ENCODE measurements around the gene BTBD17. TPM values are rescaled to one million over a fixed set of nuclear protein-coding genes. Genes with fewer than 3 reads are reported as not detected.

BTBD17 gene
- total and polyA plus RNA-seq, 2 of the 8 experiments (the other 6 are each of a cell fraction or from before 2014, with no cell fraction given), result 7.0 to 14.8 TPM

DNA sequence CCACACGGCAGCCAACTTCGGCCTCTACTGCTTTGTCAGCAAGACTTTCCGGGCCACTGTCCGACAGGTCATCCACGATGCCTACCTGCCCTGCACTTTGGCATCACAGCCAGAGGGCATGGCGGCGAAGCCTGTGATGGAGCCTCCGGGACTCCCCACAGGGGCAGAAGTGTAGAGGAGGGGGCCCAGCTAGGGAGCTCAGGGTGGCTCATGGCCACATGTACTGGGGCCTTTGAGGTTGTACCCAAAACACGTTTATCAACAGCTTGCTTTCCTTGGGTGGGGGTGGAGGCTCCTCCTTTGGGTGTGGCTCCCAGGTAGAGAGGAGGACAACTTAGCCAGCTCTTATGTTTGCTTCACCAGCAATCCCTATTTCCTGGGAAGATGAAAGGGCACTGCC is 10.8 kb upstream of the BTBD17 start:
- Histone ChIP-seq H4K8ac (ENCODE audit: extremely low read depth, insufficient read depth, low read length) (no peak overlapping the region), H3K23ac (ENCODE audit: insufficient read length) (no peak overlapping the region), H3K23me2 (ENCODE audit: low read depth, low read length) (no peaks in the 10 kb centered on the region), H3K79me2 (ENCODE audit: control insufficient read depth in 1 of 2, insufficient read depth in 2 of 2, low read length in 2 of 2) (no peaks in the 10 kb centered on the region), H4K20me1 (replicated peaks in 1 of 2; ENCODE audit: control insufficient read depth in 1 of 2, insufficient read depth in 2 of 2, low read length in 2 of 2) (no peaks in the 10 kb centered on the region), H3K79me1 (ENCODE audit: low read depth, low read length) (no peaks in the 10 kb centered on the region), H3K4me2 (ENCODE audit: insufficient read depth in 1 of 2, low read depth in 2 of 2, low read length in 2 of 2) (no peak overlapping the region), H3K4me1 (replicated peaks in 1 of 4; ENCODE audit: control insufficient read depth in 3 of 4, insufficient read depth in 4 of 4, low read length in 3 of 4) (peaks cover 0 to 12% (median 7%) of the 10 kb centered on the region in 4 experiments; a peak in 6 of 7 replicates), H3K18ac (ENCODE audit: extremely low read depth, low read length) (no peak overlapping the region), H2BK12ac (ENCODE audit: low read depth, low read length) (no peak overlapping the region), H2BK20ac (ENCODE audit: low read length) (no peak overlapping the region), H4K5ac (ENCODE audit: insufficient read length, low read depth, low read length) (no peak overlapping the region), H2AFZ (ENCODE audit: low read length) (no peak overlapping the region), H3K36me3 (ENCODE audit: control insufficient read depth in 2 of 4, insufficient read depth in 4 of 4, low read length in 3 of 4) (no peaks in the 10 kb centered on the region), H3K4me3 (ENCODE audit: extremely low read depth in 1 of 4, insufficient read depth in 2 of 4, low read depth in 3 of 4, low read length in 4 of 4) (no peak overlapping the region), H3K27ac (ENCODE audit: low read depth, low read length) (no peak overlapping the region), H3K56ac (replicated peaks; ENCODE audit: insufficient read length, low read depth, low read length) (no peak overlapping the region), H3K14ac (ENCODE audit: insufficient read length) (no peak overlapping the region), H3K9me3 (ENCODE audit: insufficient read depth in 2 of 2, low read depth in 1 of 2, low read length in 1 of 2) (peaks cover 0 to 8% of the 10 kb centered on the region in 2 experiments; a peak in 1 of 4 replicates), H2BK15ac (ENCODE audit: low read length) (no peak overlapping the region), H2AK5ac (ENCODE audit: low read depth, low read length) (no peak overlapping the region), H2BK120ac (replicated peaks; ENCODE audit: low read depth, low read length) (no peak overlapping the region), H3K27me3 (replicated peaks in 1 of 4; ENCODE audit: control insufficient read depth in 3 of 4, extremely low read depth in 1 of 4, insufficient read depth in 3 of 4, low read length in 3 of 4) (peaks cover 0 to 1% (median 0%) of the 10 kb centered on the region in 4 experiments; a peak in 4 of 7 replicates), H2BK5ac (ENCODE audit: low read depth, low read length) (no peak overlapping the region), H3K4ac (replicated peaks; ENCODE audit: insufficient read length, low read depth, low read length) (no peak overlapping the region), H4K91ac (replicated peaks; ENCODE audit: insufficient read length, low read length) (no peak overlapping the region), H3K9ac (replicated peaks in 1 of 4; ENCODE audit: extremely low read depth in 1 of 4, low read depth in 3 of 4, low read length in 3 of 4) (no peak overlapping the region)
- FAIRE-seq (no peak), DNase-seq (ENCODE audit: low read depth in 1 of 2, low spot score in 2 of 2) (no peak)
- 93% methylated on average over 7 of the region's 9 CpGs; no CpG with 5 or more reads in 1 of the 2 experiments for WGBS, 2 experiments (ENCODE audit: extremely low coverage in 1 of 2, insufficient coverage in 1 of 2, insufficient read length in 1 of 2, insufficient replicate concordance in 2 of 2, low coverage in 1 of 2, low lambda C conversion rate in 2 of 2, missing lambda C conversion rate in 1 of 2)
- ChIA-PET POLR2A (ENCODE audit: partially characterized antibody) (interaction anchor here (0.9 kb wide), 1 partner anchor 9 kb away, joined by 3 read pairs; no protein-coding TSS in a partner anchor), CTCF (ENCODE audit: partially characterized antibody) (interaction anchor here (4.1 kb wide), 1 partner anchor 10 kb away, joined by 25 read pairs; the partner anchor contains the start of gene BTBD17)
- no peak for TF ChIP-seq CBX5 (IDR thresholded peaks at IDR 0.05; ENCODE audit: low read depth, low read length)
- TF ChIP-seq ASH2L (IDR thresholded peaks at IDR 0.05; ENCODE audit: low read length), result no peak
- TF ChIP-seq SIN3A (conservative IDR thresholded peaks at IDR 0.05 in 1 of 2, IDR thresholded peaks at IDR 0.05 in 1 of 2; ENCODE audit: low read depth in 1 of 2, low read length in 2 of 2), result no peak
- no peak for TF ChIP-seq ATF3 (IDR thresholded peaks at IDR 0.05; ENCODE audit: insufficient read depth, low read depth, low read length)
- no peak for TF ChIP-seq SRF (IDR thresholded peaks at IDR 0.05; ENCODE audit: low read depth, low read length)
- no peak for TF ChIP-seq SIX5 (IDR thresholded peaks at IDR 0.05; ENCODE audit: low read depth, low read length)
- no peak for TF ChIP-seq PHF8 (conservative IDR thresholded peaks at IDR 0.05; ENCODE audit: low read depth, low read length)
- no peak for TF ChIP-seq SIRT6 (IDR thresholded peaks at IDR 0.05; ENCODE audit: low read length)
- TF ChIP-seq NANOG (IDR thresholded peaks at IDR 0.05; ENCODE audit: insufficient read depth, low read depth, low read length, poor library complexity, severe bottlenecking), result no peak
- TF ChIP-seq, protein P1, sequence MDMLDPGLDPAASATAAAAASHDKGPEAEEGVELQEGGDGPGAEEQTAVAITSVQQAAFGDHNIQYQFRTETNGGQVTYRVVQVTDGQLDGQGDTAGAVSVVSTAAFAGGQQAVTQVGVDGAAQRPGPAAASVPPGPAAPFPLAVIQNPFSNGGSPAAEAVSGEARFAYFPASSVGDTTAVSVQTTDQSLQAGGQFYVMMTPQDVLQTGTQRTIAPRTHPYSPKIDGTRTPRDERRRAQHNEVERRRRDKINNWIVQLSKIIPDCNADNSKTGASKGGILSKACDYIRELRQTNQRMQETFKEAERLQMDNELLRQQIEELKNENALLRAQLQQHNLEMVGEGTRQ (IDR thresholded peaks at IDR 0.05; ENCODE audit: low read length), result no peak
- TF ChIP-seq SUZ12 (IDR thresholded peaks at IDR 0.05; ENCODE audit: low read length), result no peak
- no peak for TF ChIP-seq SP4 (IDR thresholded peaks at IDR 0.05; ENCODE audit: low read length)
